ENCODE measurements around the gene ZBTB48.
A peak's percentile ranks its signal among the peaks of the same experiment; 100 is the strongest.
"Not testable (repeated sequence)": the region's sequence is repeated elsewhere in the genome, so short reads cannot be mapped to it uniquely, and the experiment has no call there.

Gene ZBTB48

GRCh38 chr1:6591222-6591621 lies 11.4 kb downstream of the ZBTB48 start:
- DNase-seq (ENCODE audit: low read depth in 2 of 2): no peak

GRCh38 chr1:6591644-6592043 lies 11.8 kb downstream of the ZBTB48 start:
- no peak for DNase-seq (ENCODE audit: low read depth in 2 of 2)

- no peak for DNase-seq (ENCODE audit: low read depth in 2 of 2)
These were observed 12.6 kb downstream of the ZBTB48 start for GRCh38 chr1:6592441-6592840.

GRCh38 chr1:6592865-6593593 lies 13.2 kb downstream of the ZBTB48 start:
- DNase-seq (ENCODE audit: low read depth in 2 of 2): no peak

GRCh38 chr1:6593810-6594209 lies 14.0 kb downstream of the ZBTB48 start:
- DNase-seq (ENCODE audit: low read depth in 2 of 2): no peak

- no peak for DNase-seq (ENCODE audit: low read depth in 2 of 2)
These were observed 15.4 kb downstream of the ZBTB48 start for GRCh38 chr1:6594977-6595740.

GRCh38 chr1:6596351-6596750 lies 16.6 kb downstream of the ZBTB48 start:
- no peak for DNase-seq (ENCODE audit: low read depth in 2 of 2)

- DNase-seq (ENCODE audit: low read depth in 2 of 2): no peak
These were observed 17.3 kb downstream of the ZBTB48 start for GRCh38 chr1:6596886-6597776.

GRCh38 chr1:6597777-6598131 lies 18.0 kb downstream of the ZBTB48 start:
- no peak for DNase-seq (ENCODE audit: low read depth in 2 of 2)

GRCh38 chr1:6599141-6599975 lies 19.6 kb downstream of the ZBTB48 start:
- no peak for DNase-seq (ENCODE audit: low read depth in 2 of 2)

GRCh38 chr1:6599991-6600390 lies 20.2 kb downstream of the ZBTB48 start:
- not testable (repeated sequence) for DNase-seq (ENCODE audit: low read depth in 2 of 2)

GRCh38 chr1:6600410-6601048 lies 20.7 kb downstream of the ZBTB48 start:
- DNase-seq (ENCODE audit: low read depth in 2 of 2): no peak

- DNase-seq (ENCODE audit: low read depth in 2 of 2): peak; percentile 73 to 75
These were observed 21.5 kb downstream of the ZBTB48 start for GRCh38 chr1:6601049-6601922.

- no peak for DNase-seq (ENCODE audit: low read depth in 2 of 2)
These were observed 22.3 kb downstream of the ZBTB48 start for GRCh38 chr1:6601923-6602668.

GRCh38 chr1:6602669-6603237 lies 23.0 kb downstream of the ZBTB48 start, which contains the start of gene KLHL21:
KLHL21 (minus strand) TSS chr1:6602869; CDS start chr1:6602817, 52 bp downstream.
- peak; percentile 74 to 77 for DNase-seq (ENCODE audit: low read depth in 2 of 2)

GRCh38 chr1:6603238-6603914 lies 23.6 kb downstream of the ZBTB48 start:
- no peak for DNase-seq (ENCODE audit: low read depth in 2 of 2)

- DNase-seq (ENCODE audit: low read depth in 2 of 2): no peak
These were observed 24.2 kb downstream of the ZBTB48 start for GRCh38 chr1:6603915-6604558.

Measured in activated CD4-positive, alpha-beta T cell treated with anti-CD3 and anti-CD28 coated beads for 24 hours (primary cell).